Adrenal gland (tissue), 5 donors: ENCODE data around the gene SPOCK1.

Experiments used
- POLR2A ChIP-seq, 2 donors: fragments of 450-650 bp; IDR thresholded peaks; one replicate each; pipeline ENCODE4 v1.6.1; 2017; ENCODE audit warnings: antibody characterized with exemption in 2 of 2, mild to moderate bottlenecking in 2 of 2, moderate library complexity in 1 of 2
- TF ChIP-seq, protein P1 (sequence below), 6 experiments: fragments of 450-650 bp in 4 of 6; fragments of 200-600 bp in 2 of 6; sonication (generic) in 1 of 6; IDR thresholded peaks; 1 replicate in 5 of 6; 2 replicates in 1 of 6; pipeline versions ENCODE4 v1.5.1 to v1.8.0; 2016 to 2021; ENCODE audit warnings: antibody characterized with exemption in 6 of 6, mild to moderate bottlenecking in 2 of 6, moderate library complexity in 1 of 6
- donor health status: DM: no; HTN: no; CAD: no.

DNA sequence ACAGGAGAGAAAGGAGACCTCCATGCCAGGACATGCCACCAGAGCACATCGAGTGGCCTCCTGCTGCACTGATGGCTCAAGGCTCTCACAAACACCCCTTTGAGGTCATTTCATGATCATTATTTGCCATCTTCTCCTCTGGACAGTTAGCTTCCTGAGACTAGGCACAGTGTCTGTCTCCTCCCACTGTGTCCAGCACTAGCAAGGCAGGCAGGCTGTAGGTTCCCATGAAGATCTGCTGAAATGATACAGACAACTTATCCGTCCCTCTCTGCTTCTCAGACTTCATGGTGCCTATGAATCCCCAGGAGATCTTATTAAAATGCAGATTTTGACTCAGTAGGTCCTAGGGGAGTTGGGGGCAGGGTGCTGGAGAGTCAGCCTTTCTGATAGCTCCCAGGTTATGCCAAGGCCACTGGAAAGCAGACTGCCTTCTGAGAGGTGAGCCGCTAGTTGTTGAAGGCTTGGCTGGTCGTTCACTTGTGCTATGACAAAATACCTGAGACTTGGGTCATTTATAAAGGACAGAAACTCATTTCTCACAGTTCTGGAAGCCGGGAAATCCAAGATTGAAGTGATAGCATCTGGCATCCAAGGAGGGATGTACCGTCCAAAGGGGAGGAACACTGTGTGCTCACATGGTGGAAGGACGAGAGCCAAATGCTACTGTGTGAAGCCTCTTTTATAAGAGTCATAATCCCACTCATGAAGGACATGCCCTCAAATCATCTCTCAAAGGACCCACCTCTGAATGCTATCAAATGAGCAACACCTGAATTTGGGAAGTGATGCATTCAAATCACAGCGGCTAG is 183.4 kb downstream of the SPOCK1 start:
- TF ChIP-seq, protein P1, sequence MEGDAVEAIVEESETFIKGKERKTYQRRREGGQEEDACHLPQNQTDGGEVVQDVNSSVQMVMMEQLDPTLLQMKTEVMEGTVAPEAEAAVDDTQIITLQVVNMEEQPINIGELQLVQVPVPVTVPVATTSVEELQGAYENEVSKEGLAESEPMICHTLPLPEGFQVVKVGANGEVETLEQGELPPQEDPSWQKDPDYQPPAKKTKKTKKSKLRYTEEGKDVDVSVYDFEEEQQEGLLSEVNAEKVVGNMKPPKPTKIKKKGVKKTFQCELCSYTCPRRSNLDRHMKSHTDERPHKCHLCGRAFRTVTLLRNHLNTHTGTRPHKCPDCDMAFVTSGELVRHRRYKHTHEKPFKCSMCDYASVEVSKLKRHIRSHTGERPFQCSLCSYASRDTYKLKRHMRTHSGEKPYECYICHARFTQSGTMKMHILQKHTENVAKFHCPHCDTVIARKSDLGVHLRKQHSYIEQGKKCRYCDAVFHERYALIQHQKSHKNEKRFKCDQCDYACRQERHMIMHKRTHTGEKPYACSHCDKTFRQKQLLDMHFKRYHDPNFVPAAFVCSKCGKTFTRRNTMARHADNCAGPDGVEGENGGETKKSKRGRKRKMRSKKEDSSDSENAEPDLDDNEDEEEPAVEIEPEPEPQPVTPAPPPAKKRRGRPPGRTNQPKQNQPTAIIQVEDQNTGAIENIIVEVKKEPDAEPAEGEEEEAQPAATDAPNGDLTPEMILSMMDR (IDR thresholded peaks at IDR 0.05), result no peak
- TF ChIP-seq POLR2A (IDR thresholded peaks at IDR 0.05), result no peak
